ENCODE measurements around the gene RAP1B.
"Not testable (repeated sequence)": the region's sequence is repeated elsewhere in the genome, so short reads cannot be mapped to it uniquely, and the experiment has no call there.

Gene RAP1B

DNA sequence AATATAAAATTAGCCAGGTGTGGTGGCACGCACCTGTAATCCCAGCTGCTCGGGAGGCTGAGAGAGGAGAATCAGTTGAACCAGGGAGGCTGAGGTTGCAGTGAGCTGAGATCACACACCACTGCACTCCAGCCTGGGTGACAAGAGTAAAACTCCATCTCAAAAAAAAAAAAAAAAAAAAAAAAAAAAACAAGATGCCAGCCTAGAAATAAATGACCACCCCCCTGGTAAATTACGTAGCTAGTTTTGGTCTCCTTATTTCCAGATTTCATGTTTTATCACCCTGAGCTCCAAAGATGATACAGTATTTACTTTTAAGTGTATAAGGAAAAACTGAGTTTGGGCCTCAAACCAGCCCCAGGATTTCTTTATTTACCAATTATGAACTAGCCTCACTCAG, 26.7 kb downstream of the RAP1B start:
- not testable (repeated sequence) for DNase-seq

DNA sequence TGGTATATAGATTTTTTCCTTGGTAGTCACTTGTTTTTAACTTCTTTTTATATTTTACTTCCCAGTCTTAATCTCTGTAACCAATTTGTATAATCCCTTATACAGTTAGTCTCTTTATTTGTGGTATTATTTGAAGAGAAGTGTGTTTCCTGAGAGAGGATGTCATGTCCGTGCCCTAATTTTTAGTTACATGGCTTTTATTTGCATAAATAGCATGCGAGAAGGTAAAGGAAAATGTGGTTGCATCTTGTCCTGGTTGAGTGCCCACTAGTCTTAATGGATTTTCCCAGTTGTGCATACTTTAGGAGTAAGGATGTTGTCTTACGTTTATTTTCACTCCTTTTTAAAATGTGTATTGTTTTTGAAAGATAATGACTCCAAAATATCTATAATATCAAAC, 27.5 kb downstream of the RAP1B start:
- peak; percentile 19 for DNase-seq

DNA sequence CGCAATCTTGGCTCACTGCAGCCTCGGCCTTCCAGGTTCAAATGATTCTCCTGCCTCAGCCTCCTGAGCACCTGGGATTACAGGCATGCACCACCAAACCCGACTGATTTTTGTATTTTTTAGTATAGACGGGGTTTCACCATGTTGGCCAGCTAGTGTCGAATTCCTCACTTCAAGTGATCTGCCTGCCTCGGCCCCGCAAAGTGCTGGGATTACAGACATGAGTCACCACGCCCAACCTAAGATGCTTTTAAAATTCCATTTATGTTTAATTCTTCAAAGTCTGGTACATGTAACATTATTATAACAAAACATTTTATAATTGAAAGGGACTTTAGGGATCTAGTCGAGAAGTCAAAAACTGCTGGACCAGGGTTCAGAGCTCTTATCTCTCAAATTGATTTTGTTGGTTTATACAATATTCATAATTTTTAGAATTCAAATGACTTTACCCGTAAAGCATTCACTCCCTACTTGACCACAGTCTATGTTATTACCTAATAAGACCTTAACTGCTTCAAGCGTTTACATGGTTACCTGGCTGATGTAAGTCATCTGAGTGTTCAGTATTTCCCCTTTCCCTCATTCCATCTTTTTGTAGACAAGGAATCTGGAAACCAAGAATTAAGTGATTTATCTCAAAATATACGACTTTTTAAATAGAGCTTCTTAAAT, 28.2 kb downstream of the RAP1B start:
- no peak for DNase-seq

DNA sequence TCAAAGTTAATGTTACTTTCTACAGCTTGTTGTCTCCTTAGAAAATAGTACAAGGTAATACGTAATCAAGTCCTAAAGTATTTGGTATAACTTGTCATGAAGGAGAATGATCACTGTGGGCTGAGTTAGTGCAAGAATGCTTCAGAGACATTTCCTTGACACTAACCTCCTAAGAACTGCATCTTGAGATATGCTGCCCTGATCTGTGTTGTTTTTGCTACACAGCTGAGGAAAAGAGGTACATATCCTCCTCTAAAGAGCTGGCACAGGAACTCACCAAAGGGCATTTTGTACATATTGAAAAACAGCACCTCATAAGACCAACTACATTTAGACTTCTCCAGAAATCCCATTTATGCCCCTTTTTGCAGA, 28.7 kb downstream of the RAP1B start:
- no peak for DNase-seq

DNA sequence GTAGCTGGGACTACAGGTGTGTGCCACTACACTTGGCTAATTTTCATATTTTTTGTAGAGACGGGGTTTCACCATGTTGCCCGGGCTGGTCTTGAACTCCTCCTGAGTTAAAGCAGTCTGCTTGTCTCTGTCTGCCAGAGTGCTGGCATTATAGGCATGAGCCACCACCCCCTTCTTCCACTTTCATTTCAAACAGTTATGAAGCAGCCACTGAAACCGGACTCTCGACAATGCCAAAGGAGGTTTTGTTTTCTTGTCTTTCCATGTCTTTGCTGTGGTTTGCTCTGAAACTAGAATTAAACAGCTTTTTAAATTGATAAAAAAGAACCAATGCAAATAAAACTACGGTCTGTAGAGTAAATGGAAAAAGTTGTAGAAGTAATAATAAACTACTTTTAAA, 30.4 kb downstream of the RAP1B start:
- no peak for DNase-seq

DNA sequence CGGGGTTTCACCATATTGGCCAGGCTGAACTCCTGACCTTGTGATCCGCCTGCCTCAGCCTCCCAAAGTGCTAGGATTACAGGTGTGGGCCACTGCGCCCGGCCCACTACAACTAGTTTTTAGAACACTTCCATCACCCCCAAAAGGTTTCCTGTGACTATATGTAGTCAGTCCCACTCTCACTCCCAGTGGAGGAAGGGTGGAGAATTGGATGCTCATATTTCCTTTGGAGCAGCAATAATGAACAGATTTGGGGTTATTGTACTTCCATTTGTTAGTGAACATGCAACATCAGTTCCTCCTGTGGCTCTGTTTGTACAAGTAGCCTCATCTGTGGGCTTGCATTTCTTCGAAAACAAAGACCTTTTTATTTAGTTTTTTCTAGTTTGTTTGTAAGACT, 35.8 kb downstream of the RAP1B start:
- no peak for DNase-seq

DNA sequence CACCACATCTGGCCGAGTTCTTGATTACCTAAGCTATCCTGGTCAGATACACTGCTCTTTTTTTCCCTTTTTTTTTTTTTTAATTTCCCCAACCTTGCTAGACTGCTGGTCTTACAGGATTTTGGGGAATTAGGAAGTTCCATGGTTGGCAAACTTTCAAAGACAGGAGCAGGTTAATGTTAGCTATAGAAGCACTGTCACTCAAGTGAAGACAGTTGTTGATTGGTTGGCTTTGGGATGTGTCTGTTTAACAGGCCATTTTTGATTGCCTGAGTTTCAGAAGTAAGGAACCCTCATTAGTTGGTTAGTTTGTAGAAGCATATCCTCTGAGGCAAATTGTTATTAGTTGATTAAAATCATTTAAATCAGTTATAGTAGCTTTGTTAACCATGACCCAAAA, 36.8 kb downstream of the RAP1B start:
- DNase-seq: no peak

DNA sequence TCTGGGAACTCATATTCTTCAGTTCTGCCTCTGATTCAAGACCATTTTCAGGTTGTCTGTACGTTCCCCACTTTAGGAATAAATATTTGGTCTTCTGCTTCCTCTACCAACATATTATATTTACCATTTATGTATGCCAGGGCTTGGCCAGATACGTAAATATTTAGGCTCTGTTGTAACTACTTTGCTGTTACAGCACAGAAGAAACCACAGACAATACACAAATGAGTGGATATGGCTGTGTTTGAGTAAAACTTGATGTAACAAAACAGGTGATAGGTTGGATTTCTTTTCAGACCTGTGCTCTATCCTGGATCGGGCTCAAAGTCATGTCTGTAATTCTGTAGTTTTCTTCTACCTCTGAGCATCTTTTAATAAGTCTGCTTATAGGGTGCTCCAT, 37.5 kb downstream of the RAP1B start:
- no peak for DNase-seq

DNA sequence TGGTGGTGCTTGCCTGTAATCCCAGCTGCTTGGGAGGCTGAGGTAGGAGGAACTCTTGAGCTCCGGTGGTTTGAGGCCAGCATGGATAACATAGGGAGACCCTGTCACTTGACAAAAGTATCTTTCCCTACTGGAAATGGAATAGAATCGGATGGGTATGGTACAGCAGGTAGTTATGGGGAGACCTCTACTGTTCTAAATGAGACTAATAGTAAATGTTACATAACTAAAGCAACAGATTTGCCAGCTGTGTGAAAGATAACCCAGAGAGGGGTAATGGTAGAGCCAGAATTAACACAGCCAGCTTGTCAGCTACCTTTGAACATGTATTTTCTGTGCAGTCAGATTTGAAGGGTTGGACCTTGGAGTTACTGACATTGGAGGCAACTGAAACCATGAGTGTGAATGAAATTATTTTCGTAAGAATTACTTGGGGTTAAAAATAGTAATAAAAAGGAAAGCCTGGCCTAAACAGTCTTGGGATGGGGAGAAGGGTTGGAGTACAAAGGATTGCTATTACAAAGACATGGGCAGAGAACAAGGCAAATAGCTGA, 54.4 kb downstream of the RAP1B start:
- no peak for DNase-seq

DNA sequence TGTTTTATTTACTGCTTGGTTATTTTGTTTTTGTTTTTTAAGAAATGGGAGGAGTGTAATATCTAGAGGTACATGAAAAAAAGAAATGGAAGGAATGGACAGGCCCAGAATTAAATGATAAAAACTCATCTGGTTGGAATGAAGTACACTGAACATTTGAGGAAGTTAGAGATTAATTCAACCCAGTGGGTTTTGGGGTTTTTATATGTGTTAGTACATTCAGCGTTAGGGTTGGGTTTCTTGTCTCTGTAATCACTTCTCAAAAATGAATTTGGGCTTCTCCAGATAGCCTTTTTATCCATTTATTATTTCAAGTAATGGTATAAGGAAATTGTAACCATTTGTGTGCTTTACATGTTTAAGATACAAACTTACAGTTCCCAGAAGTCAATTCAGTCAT, 56.6 kb downstream of the RAP1B start:
- no peak for DNase-seq

DNA sequence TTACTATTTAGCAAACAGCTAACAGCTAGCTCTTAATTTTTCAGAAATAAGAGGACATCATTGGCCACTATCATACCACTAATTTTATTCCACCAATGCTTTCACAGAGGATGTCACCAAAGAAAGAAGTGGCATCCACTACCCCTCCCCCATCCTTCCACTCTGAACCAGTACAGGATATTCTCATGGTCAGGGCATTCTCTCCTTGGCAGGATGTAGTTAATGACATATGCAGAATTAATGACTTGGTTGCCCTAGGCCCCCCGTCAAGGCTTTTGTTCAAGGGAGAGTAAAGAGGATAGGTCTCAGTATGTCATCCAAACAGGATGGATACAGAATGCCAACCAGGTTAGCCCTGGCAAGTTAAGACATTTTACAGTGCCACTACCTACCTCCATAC, 57.2 kb downstream of the RAP1B start:
- DNase-seq: no peak

DNA sequence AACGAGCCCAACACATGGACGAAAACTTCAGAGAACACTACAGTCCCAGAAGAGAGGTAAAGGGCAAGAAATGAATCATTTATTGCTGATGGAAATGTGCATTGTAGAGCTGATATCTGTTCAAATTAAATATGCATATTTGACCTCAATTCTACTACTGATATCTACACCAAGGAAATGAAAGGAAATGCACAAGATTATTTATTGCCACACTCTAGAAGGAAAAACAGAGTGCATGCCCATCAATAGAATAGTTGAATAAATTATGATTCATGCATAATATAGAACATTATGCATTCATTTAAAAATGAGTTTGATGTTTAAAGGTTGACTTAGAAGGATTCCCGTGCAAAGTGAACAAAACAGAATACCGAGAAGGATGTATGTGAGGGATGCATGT, 60.5 kb downstream of the RAP1B start:
- DNase-seq: no peak

DNA sequence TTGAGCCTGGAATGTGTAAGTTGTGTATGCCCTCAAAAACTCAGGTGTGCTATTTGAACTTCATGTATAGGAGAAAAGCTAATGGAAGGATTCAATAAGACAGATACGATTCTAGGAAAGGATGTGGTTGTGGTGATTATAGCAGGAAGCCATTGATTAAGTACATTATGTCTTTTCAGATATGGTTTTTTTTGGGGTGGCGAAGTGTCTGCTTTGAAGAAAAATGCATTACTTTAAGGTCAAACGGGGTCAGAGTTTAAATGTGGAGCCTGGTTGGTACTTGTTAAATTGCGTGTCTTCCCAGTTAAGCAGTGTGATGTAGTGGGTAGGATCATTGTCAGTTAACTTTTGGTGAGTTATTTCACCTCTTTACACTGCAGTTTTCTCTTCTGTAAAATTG, 63.1 kb downstream of the RAP1B start:
- no peak for DNase-seq

DNA sequence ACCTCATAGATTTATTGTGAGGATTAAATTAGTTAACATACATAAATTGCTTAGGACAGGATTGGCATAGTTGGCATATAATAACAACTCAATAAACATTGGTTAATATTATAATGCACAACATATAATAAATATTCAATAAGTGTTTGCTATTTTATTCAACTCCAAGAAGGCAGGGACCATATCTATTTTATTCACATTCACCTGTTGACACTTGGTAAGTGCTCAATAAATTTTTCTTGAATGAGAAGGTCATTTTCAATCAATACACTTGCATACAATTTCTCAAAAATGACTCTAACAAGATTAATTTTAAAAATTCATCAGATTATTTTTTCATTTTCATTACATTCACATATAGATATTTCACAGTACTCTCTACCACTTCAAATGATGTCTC, 63.7 kb downstream of the RAP1B start:
- DNase-seq: no peak

DNA sequence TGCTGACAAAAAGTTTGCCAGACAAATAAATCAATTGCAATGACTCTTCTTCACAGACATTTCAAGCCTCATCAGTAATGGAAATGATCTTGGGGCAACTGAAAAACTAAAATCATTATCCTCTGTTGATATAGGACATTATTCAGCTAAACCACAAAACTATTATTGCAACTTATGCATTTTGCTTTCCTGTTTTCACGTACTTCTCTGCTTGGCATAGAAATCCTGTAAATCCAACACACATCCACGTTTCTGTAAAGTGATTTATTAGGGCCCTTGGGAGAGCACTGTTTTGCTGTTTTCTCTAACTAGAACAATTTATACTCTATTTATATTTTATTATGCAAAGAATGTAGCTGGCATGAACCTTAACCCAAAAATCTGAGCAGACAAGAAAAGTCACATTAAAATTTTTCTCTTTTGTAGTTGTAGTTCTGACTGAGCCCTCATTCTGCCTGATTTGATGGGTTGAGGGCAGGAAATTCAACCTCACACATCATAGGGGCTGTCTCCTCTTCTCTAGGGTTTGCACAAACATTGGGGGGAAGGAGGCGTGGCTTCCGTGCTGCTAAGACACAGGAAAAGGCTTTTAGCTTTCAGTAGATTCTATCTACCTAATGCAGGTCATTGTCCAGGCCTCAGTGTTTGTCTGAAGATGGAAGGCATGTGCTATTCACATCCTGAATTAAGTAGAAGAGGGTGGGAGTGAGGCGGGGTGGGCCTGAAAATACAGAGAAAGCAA, 64.6 kb downstream of the RAP1B start:
- no peak for DNase-seq

DNA sequence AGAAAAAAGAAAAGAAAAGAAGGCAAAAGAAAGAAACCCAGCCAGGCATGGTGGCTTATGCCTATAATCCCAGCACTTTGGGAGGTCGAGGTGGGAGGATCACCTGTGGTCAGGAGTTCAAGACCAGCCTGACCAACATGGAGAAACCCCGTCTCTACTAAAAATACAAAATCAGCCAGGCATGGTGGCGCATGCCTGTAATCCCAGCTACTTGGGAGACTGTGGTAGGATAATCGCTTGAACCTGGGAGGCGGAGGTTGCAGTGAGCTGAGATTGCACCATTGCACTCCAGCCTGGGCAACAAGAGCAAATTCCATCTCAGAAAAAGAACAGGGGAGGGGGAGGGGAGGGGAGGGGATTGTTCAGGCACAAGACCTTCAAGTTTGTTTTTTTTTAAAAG, 66.2 kb downstream of the RAP1B start:
- DNase-seq: not testable (repeated sequence)

DNA sequence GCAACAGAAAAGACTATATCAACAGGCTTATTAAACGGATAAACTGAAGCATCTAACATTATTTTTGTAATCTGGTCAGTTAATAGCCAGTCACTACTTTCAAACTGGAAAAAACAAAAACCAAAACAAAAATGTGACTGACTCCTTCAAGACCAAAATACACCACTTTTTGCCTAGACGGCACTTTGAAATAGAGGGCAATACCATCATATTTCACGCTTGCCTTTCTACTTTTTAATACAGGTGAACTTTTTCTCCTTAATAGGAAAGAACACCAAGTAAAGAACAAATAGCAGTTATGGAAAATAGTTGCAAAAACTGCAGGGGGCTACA, 75.5 kb downstream of the RAP1B start:
- no peak for DNase-seq

DNA sequence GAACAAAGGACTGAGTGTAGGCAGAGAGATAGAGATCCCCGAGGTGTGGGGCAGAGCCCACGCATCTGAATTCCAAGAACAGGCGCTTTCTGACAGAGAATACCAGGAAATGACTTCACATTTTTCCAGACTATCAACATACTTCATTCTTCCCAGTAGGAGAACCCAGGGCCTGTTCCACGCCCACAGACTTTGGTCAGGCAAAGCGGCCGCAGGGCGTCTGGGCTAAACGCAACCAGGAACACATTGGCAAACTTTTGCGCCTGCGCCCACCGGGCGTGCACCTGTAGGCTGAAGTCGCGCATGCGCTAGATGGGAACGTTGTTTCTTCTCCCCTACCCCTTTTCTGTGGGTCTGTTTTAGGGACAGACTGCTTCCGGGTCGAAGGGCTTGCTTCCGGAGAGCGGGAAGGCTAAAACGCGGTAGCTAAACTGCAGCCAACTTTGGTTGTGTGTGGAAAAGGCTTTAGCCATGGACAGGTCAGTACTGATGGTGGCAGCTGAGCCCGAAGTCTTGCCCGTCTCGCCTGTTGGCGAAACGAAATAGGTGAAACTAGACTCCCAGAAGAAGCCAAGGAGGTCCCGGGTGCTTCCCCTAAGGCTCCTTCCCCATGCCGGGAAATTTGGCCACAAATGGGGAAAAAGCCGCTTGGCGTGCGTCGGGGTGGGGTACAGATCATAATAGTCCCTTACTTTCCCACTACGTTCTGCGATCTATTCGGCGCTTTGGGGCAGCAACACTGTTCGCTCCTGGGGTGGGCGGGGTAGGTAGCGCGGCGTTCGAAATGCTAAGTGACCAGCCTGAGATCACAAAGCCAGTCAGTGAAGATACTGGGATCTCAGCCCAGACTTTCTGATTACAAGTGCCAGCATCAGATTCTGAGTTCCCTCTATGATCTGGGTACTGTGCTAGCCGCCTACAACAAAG, 76.2 kb downstream of the RAP1B start, which contains the start of gene NUP107:
TSS of gene NUP107 (plus strand) at position 384 of the 927 bp plus-strand sequence. CDS start at position 472, 88 bp downstream.
- peak; percentile 94 for DNase-seq

DNA sequence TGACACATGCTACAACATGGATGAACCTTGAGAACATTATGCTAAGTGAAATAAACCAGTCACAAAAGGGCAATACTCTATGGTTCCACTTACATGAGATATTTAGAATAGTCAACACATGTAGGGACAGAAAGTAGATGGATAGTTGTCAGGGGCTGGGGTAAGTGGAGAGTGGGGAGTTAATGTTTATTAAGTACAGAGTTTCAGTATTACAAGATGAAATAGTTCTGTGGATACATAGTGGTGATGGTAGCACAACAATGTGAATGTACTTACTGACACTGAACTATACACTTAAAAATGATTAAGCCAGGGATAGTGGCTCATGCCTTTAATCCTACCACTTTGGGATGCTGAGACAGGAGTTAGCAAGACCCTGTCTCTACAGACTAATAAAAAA, 84.8 kb downstream of the RAP1B start:
- DNase-seq: no peak

DNA sequence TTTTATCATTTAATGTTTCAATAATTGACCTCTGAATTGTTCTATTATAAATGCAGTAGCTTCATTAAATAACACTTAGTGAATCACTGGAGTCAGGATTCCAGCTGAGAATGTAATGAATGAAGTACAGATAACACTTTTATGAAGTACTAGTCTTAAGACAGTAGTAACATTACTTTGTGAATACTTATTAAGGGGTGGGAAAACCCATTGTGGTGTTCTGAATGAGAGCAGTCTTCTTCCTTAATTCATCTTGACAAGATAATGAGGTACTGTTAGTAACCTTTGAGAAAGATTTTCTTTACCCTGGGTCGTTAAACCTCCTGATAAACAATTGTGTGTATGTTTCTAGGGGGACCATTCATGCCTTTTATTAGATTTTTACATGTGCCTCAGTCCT, 88.8 kb downstream of the RAP1B start:
- no peak for DNase-seq
